Thyroid gland (tissue), 4 donors: ENCODE data around the gene ARID2.

ENCODE experiments used
- CTCF ChIP-seq, 6 experiments: fragments of 200-600 bp in 3 of 6; fragments of 450-650 bp in 3 of 6; sonication (generic) in 3 of 6; IDR thresholded peaks; one replicate each; pipeline ENCODE4 v1.5.1; 2016 to 2019; ENCODE audit warnings: antibody characterized with exemption in 6 of 6, mild to moderate bottlenecking in 2 of 6, inconsistent platforms in 1 of 6, moderate library complexity in 1 of 6
- POLR2A ChIP-seq, 2 donors: fragments of 450-650 bp; IDR thresholded peaks; one replicate each; pipeline ENCODE4 v1.6.1; 2017; ENCODE audit warnings: antibody characterized with exemption in 2 of 2, mild to moderate bottlenecking in 2 of 2, moderate library complexity in 1 of 2

DNA sequence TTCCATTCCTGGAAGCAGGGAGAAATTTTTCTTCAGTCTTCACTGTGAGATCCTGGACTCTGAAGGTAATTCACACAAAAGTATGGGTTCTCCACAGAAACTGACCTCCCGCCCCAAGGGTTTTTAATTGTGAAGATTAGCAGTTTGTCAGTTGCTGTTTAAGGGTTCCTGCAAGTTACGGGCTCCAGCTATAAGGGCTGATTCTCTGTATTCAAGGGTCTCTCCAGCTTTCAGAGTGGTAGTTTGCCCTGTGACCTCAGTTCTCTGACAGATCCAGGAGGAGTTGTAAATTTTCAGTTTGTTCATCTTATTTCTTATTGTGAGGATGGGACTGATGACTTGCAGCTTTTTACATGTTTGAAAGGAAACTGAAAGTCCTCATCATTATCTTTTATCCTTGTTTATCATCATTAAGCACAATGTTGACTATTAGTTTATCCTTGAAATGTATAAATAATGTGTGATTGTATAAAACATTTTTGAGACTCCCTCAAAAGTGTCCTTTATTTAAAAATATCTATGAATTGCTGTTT is 149.9 kb downstream of the ARID2 start:
- TF ChIP-seq CTCF (IDR thresholded peaks at IDR 0.05) (no peak), POLR2A (IDR thresholded peaks at IDR 0.05) (no peak)
